Activated CD8-positive, alpha-beta memory T cell treated with anti-CD3 and anti-CD28 coated beads for 36 hours (primary cell): ENCODE data around the gene RCAN2. TPM values are rescaled to one million over a fixed set of nuclear protein-coding genes. Genes with fewer than 3 reads are reported as not detected.

Experiments
- CTCF ChIA-PET: fragments of 350-600 bp; sonication (Branson Sonifier 250); formaldehyde crosslinking; loops from one replicate; lab custom pipeline; 2021; ENCODE audit warnings: antibody characterized with exemption; lab: Charles Lee
- POLR2A ChIA-PET: fragments of 350-600 bp; sonication (Branson Sonifier 250); formaldehyde crosslinking; loops from one replicate; lab custom pipeline; 2021; ENCODE audit warnings: antibody characterized with exemption; lab: Charles Lee
- total RNA-seq, 2 experiments: library from RNA; stranded (reverse); gene quantifications; one replicate each; pipeline ENCODE4 v1.2.3, GENCODE V29; 2021

The RCAN2 gene
- total RNA-seq, 2 experiments from 2014 or later, result 0.36 to 0.55 TPM

DNA sequence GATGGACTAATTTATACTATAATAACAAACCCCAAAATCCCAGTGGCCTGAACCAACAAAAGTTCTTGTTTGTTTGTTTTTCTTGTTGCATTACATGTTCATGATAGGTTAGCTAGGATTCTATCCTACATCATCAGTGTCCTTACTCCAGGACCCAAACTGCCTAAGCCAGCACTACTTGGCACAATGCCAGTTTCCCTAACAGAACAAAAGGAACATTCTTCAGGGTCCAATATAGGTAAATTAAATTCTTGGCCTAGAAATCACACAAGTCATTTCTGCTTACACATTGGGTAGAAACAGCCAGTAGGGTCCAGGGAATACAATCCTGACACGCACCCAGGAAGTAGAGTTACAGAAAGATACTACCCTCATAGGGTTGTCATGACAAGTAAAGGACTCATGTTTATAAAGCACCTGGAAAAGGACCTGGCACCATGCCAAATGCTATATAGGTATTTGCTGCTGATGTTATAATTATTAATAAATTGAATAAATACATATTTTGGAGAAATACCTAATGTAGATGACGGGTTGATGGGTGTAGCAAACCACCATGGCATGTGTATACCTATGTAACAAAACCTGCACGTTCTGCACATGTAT lies 38.8 kb downstream of the RCAN2 start:
- ChIA-PET POLR2A (no interaction called here), CTCF (no interaction called here)

DNA sequence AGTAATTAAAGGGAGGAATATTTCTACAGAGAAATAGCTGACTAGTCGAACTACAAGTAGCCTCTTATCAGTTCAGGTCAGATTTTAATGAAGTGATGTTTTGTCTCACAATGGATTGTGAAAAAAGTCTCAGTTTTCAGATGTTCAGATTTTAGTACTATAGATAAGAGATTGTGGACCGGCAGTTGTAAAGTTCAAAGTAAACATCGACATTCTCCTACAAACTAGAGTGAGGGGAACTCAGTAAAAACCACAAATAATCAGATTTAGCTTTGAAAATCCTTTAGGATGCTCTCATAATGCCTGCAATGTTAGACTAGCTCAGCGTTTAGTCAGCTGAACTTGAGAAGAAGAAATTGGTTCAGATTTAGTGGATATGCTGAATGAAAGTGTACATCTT lies 39.9 kb downstream of the RCAN2 start:
- ChIA-PET POLR2A (no interaction called here), CTCF (no interaction called here)

DNA sequence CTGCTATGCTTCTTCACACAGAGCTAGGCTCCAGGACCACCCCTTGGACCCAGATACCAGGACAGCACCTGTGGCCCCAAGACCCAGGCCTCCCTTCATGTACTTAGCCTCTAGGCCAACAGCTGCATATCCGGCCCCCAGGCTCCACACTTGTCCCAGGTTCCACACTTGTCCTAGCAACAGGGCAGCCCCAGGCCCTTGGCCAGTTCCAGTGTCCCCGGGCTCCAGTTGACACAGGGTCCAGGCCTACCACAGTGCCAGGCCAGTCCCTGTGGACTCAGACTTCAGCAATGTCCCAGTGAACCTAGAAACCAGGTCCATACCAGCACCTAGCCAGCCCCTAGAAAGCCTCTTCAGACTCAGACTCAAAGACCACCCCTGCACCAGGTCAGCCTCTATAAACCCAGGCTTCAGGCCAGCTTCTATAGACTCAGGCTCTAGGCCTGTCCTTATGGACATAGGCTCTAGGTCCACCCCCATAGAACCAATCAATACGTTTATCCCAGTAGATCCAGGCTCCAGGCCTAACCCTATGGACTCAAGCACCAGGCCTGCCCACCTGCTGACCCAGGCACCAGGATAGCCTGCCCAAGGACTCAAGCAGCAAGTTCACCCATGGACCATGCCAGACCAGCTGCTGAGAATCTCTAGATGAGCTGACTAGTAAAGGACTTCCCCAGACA lies 46.3 kb downstream of the RCAN2 start:
- ChIA-PET CTCF (no interaction called here), POLR2A (no interaction called here)

DNA sequence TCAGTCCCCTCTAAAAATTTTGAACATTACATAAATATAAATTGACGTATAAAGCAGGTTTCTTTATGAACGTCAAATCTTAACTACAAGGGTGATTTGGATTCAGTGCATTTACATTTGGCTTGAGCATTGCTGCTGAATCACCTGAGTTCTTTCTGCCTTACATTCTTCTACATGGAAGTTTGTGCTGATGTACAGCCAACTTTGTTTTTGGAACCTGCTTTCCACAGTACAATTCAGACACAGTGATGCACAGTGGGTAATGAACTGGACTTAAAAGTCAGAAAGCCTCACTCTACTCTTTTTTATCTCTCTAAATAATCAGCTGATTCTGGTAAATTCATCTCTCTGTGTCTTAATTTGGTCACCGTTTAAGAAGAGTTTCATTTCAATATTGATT lies 47.6 kb downstream of the RCAN2 start:
- CTCF ChIA-PET, result no interaction called here
- POLR2A ChIA-PET, result no interaction called here

DNA sequence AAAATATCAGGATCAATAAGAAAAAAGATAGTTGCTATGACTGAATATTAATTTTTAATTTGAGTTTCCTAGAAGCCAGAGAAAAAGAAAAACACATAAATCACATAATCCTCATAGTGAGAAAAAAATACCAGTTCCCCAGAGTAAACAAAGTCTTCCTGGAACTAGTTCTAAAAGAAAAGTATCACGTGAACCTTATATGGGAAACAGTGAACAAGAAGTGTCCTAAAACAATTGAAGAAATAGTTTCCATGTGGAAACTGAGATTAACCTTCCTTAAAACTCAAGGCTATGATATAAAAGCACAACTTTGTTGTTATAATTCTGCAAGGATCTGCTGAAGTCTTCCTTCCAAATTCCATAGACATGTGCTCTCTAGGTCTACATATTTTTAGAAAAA lies 50.6 kb downstream of the RCAN2 start:
- POLR2A ChIA-PET, result no interaction called here
- CTCF ChIA-PET, result no interaction called here

DNA sequence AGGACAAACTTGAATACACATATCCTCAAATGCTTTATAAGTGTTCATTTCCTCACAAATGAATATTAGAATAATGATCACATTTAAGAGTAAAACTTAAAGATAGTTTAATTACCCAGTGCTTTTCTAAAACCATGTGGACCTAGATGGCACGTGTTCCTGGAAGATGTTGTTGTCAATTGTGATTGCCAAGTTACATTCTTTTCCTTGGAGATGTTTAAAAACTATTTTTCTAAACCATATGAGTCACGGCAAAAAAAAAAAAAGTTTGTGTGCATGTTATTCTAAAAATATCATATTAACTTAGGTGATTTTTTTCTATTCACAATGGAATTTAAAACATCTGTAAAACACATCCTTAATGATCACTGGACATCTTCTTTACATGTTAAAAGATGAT lies 51.1 kb downstream of the RCAN2 start:
- CTCF ChIA-PET, result no interaction called here
- POLR2A ChIA-PET, result no interaction called here

DNA sequence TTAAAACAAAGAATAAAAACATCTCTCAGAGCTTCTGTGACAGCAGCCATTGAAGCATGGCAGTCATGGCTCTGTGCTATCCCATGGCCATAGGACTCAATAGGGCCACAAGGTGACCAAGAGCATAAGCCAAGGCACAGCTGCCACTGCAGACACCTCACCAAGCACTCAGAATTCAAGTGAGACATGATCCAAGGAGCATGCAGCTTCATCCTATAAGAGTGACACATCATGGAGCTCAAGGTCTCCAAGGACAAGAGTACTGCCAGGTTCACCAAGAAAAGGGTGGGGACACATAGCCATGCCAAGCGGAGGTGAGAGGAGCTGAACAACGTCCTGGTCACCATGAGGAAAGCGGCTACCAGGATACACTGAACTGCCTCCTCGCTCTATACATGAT lies 53.0 kb downstream of the RCAN2 start:
- POLR2A ChIA-PET, result no interaction called here
- CTCF ChIA-PET, result no interaction called here

DNA sequence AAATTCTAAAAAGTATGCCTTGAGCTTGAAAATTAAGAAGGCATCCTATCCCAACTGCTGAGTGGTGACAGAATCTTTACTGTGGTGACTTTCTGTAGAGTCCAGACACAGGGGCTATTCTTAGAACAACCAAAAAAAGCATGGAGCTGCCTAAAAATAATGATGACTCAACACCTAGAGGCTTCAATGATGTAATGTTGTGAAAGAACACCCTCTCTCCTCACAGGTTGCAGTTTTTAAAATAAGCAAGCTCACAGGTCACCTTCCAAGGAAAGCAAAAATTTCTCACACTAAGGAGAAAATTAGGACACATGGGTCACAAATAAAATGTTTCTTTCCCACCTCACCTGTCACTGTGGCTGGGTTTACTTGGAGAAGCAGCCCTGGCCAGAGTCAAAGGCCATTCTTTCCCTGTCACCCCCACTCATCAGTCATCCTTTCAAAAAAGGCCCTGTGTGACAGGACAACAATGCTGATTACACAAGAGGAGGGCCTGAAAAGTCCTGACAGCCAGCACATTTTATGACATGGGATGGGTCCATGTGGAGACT lies 53.5 kb downstream of the RCAN2 start:
- POLR2A ChIA-PET, result no interaction called here
- CTCF ChIA-PET, result no interaction called here

DNA sequence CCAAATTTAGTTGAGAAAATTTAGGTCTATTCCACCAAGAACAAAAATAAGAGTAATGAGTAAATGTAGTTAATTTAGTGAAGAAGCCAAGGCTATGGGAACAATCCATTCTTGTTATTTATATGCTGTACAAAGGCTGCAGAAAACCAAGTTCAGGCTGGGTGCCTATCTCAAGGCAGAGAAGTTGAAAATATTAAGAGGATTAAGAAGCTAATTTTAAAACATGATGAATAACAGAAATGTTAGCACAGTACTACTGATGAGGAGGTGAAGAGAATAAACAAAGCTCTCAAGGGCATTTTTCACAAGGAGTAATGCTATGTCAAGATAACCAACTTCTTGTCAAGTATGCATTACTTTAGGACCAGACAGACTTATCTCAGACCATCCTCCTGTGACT lies 68.6 kb downstream of the RCAN2 start:
- CTCF ChIA-PET, result no interaction called here
- POLR2A ChIA-PET, result no interaction called here

DNA sequence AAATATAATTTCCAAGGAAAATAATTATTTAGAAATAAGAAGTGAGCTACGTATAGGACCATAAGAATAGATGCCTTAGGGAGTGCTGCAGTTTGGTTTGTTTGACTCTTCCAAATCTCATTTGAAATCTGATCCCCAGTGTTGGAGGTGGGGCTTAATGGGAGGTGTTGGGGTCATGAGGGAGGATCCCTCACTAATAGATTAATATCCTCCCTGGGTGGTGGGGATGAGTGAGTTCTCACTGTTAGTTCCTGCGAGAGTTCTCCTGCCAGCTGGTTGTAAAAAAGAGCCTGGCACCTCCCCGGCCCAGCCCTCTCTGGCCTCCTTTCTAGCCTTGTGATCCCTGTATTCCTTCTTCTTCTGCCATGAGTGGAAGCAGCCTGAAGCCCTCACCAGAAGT lies 69.3 kb downstream of the RCAN2 start:
- CTCF ChIA-PET, result no interaction called here

DNA sequence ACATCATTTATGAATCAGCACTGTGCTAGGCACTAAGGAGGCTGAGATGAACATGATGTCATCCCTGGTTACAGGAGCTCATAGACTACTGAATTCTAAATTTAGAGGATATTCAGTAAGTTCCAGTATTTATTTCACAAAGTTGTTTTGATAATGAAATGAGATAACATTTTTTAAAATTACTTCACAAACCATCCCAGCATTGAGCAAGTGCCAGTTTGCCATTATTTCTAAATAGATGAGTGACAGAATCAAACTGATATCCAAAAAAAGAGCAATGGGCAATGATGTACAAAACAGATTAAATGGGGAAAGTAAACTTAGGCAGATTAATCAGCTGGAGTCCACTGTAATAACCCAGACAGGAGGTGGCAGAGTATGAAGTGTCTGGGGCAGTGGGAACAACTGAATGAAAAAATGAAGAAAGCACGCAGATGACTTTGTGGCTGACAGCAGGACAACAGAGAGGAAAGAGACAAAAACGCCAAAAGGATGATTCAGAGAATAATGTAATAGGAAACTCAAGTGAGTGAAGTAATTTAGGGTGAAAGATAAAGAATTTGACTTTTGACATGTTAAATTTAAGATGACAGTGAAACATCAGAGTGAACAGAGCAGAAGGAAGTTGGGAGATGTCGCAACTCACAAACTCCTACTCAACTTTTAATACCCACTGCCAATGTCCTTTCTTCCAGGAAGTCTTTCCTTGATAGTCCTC lies 70.2 kb downstream of the RCAN2 start:
- ChIA-PET POLR2A (no interaction called here), CTCF (no interaction called here)

More for the DNA sequence above, 69.3 kb downstream of the RCAN2 start:
- POLR2A ChIA-PET, result no interaction called here

DNA sequence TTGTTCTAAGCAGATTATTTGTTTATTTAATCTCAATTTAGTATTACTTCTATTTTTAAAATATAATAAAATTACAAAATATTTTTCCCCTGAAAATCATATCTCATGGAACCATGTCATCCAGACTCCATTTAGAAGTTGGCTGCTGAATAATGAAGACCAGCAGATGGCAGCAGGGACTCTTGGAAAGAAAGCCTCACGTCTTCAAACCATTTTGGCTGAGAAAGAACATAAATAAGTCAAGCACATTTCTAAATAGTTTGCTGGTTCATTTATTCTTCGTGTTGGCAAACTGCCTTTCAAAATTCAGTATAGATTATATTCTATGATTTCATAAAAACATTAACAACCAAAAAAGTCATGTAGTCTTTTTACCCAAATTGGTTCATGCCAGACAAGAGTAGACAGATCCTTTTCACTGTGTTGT lies 71.7 kb downstream of the RCAN2 start:
- POLR2A ChIA-PET, result no interaction called here
- CTCF ChIA-PET, result interaction anchor here (1.0 kb wide), 1 partner anchor 199 kb away, joined by 5 read pairs; no protein-coding TSS in a partner anchor

DNA sequence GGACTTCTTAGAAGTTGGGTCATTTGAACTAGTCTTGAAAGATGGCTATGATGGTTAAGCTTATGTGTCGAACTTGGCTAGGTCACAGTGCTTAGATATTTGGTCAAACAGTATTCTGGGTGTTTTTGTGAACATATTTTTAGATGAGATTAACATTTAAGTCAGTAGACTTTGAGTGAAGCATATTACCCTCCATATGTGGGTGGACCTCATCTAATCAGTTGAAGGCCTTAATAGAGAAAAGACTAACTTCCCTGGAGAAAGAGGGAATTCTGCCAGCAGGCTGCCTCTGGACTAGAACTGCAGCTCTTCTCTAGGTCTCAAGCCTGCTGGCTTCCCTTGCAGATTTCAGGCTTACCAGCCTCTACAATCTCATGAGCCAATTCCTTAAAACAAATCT lies 76.9 kb downstream of the RCAN2 start:
- ChIA-PET CTCF (interaction anchor here (1.2 kb wide), 1 partner anchor 193 kb away, joined by 3 read pairs; no protein-coding TSS in a partner anchor), POLR2A (no interaction called here)

DNA sequence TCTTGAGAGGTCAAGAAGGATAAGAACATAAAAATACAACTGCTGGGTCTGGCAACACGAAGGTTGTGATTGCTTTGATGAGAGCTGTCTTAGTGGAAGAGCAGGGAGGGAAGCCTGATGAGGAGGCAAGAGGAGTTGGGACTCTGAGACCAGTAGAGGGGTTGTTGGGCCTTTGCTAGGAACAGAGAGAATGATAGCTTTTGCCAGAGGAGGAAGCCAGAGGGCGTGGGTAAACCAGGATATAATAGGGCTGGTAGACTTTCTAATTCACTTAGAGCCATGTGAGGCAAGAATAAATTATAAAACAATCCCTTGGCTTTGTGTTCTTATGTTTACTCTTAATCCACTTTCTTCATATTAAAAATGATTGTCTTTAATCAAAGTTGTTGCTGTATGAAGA lies 78.6 kb downstream of the RCAN2 start:
- CTCF ChIA-PET, result interaction anchor here (1.2 to 1.4 kb wide), 2 partner anchors 192 to 322 kb away, joined by 3 to 4 read pairs; no protein-coding TSS in a partner anchor
- POLR2A ChIA-PET, result no interaction called here

DNA sequence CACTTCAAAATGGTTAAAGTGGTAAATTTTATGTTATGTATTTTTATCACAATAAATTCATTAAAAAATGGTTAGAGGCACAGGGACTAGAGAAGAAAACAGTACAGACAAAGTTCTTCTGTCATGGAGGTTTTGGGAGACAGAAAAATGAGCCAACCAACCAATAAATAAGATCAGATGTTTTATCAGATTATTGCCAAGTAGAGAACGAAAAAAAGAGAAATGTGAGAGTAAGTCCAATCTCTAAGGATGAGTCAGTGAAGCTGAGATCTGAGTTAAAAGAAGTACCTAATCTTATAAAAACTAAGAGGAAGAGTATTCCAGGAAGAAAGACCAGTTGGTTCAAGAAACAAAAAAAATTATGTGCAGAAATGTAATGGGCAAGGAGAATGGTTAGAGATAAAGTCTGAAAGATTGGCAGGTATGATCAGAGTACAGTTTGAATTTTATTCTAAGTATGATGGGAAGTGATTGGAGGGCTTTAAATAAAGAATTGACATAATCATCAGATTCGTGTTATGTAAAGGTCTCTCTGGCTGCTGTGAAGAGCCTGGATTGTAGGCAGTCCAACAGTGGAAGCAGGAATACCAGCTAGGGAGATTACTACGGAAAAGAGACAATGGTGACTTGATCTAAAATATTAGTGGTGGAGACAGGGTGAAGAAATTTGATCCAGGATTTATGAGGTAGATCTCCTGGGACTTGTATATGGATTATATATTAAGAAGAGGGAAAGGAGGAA lies 79.6 kb downstream of the RCAN2 start:
- ChIA-PET POLR2A (no interaction called here), CTCF (interaction anchor here (1.4 to 2.4 kb wide), 2 partner anchors 191 to 194 kb away, joined by 3 to 15 read pairs; no protein-coding TSS in a partner anchor)

DNA sequence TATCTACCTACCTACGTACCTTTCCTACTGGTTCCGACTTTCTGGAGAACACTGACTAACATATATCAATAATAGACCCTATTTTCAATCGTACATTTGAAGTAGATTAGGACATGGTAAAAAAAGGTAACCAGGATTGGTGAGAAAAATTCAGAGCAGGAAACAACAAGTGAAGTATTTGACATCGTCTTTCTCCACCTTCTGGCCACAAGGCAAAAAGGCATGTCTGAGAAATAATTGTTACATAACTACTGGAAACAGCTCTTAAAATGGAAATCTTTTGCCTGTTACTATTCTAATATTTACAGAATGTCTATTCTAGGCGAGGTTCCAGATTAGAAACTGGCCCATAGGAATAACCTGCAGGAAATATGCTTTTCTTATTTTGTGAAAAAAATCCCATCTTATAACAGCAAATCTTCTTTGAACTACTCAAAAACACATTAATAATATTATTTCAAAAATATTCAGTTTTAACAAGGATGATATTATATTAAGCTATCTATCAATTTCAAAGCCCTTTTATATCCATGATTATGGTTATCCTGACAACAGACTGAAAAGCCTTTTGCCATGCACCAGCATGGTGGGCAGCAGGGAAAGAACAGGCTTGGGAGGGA lies 80.8 kb downstream of the RCAN2 start:
- CTCF ChIA-PET, result interaction anchor here (0.8 to 2.4 kb wide), 6 partner anchors 188 to 479 kb away, joined by 3 to 15 read pairs (median 6); no protein-coding TSS in a partner anchor

DNA sequence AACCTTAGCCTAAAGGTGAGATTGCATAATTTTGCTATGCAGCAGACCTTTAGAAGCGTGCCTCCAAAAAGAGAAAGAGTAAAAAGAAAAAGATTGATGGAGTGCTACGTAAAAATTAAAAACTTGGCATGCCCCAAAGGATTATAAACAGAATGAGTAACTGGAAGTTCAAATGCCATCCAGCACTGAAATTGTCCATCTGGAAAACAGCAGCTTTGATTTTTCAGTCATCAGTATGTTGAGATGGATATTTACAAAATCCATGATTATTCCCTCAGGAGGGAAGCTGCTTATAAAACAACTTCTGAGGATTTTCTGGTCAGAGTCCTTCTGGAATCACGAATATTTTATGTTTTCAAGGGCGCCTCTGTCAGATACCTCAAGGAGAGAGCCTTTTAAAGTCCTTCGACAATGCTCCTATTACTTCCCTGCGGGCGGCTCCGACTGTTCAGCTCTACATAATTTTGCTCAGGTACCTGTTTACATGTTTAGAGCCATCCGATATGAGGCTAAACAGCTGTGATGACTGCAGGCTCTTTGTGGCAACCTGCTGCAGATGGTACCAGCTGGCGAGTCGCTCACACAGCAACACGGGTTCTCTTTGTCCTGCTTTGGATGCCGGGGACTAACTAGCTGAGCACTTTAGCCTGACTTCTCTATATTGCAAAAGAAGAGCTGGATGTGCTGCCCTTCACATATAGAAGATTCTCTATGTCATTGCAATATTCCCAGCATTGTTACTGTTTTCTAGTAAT lies 83.3 kb downstream of the RCAN2 start:
- CTCF ChIA-PET, result interaction anchor here (1.5 kb wide), 1 partner anchor 187 kb away, joined by 5 read pairs; no protein-coding TSS in a partner anchor
- POLR2A ChIA-PET, result no interaction called here

More for the DNA sequence above, 80.8 kb downstream of the RCAN2 start:
- POLR2A ChIA-PET, result no interaction called here

DNA sequence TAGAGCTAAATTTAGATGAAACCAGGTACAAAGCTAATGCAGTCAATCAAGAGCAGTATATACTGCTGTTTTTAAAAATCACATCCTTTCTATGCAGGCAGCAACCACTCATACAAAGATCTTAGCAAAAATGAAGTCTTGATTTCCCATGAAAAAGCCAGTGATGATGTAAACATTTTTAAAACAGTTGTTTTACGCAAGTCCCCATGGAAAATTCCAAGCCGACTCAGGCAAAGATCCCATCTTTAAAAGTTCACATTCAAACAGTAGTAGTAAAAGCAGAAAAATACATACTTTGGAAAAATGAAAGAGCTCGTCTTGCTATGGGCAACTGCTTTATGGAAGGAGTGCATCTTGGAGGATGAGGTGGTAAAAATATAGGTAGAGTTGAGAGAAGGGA lies 84.0 kb downstream of the RCAN2 start:
- CTCF ChIA-PET, result interaction anchor here (1.0 kb wide), 1 partner anchor 186 kb away, joined by 3 read pairs; no protein-coding TSS in a partner anchor
- POLR2A ChIA-PET, result interaction anchor here (0.5 to 0.6 kb wide), 2 partner anchors 942 to 1777 kb away, joined by 3 to 4 read pairs; no protein-coding TSS in a partner anchor
